ENCODE data around the gene EFTUD2. TPM values are rescaled to one million over a fixed set of nuclear protein-coding genes. Genes with fewer than 3 reads are reported as not detected.

The EFTUD2 gene
- polyA plus RNA-seq, 3 donors: 82.9 to 144 (median 104) TPM

DNA sequence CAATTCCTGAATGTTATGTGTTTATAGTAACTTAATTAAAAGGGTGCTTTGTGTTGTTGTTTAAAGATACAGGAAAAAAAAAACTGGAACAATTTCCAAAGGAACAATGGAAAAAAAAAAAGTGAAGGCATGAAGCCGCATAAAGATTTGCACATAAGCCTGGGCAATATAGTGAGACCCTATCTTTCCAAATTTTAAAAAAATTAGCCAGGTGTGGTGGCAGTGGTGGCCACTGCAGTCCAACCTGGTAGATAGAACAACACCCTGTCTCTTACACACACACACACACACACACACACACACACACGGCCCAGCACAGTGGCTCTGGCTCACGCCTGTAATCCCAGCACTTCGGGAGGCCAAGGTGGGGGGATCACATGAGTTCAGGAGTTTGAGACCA is 91.1 kb downstream of the EFTUD2 start:
- Mint-ChIP-seq H3K4me3 (no peak overlapping the region), H3K36me3 (no peaks in the 10 kb centered on the region), H3K27me3 (ENCODE audit: low read depth in 3 of 3) (peaks cover 11 to 23% (median 14%) of the 10 kb centered on the region in 3 donors), H3K27ac (no peak overlapping the region), H3K4me1 (no peaks in the 10 kb centered on the region), H3K9me3 (no peaks in the 10 kb centered on the region)
- Histone ChIP-seq H3K4me3 (replicated peaks in 1 of 3; ENCODE audit: low read depth in 2 of 3, low read length in 3 of 3) (no peak overlapping the region), H3K79me2 (ENCODE audit: insufficient read depth, low read length) (no peaks in the 10 kb centered on the region), H3K4me1 (ENCODE audit: control insufficient read depth in 1 of 2, insufficient read depth in 2 of 2, low read length in 2 of 2) (no peaks in the 10 kb centered on the region), H3K27ac (ENCODE audit: low read depth in 1 of 2, low read length in 2 of 2) (no peak overlapping the region), H3K9ac (ENCODE audit: insufficient read depth, low read length, poor library complexity, severe bottlenecking) (no peak overlapping the region), H3K36me3 (replicated peaks in 1 of 2; ENCODE audit: control insufficient read depth in 1 of 2, insufficient read depth in 2 of 2, low read length in 2 of 2) (no peaks in the 10 kb centered on the region), H3K9me3 (replicated peaks in 1 of 2; ENCODE audit: control insufficient read depth in 1 of 2, insufficient read depth in 1 of 2, low read length in 2 of 2) (no peaks in the 10 kb centered on the region), H4K20me1 (ENCODE audit: insufficient read depth, low read length) (no peaks in the 10 kb centered on the region), H3K27me3 (ENCODE audit: control insufficient read depth in 2 of 2, insufficient read depth in 2 of 2, low read length in 2 of 2) (peaks cover 0 to 2% of the 10 kb centered on the region in 2 donors), H3K4me2 (replicated peaks; ENCODE audit: extremely low read depth, low read length, poor library complexity, severe bottlenecking) (no peak overlapping the region), H2AFZ (ENCODE audit: insufficient read depth, low read depth, low read length, poor library complexity, severe bottlenecking) (no peak overlapping the region)
- no peak for DNase-seq
- intact Hi-C loops (cut with micrococcal nuclease): no loop called here
- no CpG with 5 or more reads among the region's 4 CpGs for WGBS (ENCODE audit: insufficient coverage)
- TF ChIP-seq, protein P1, sequence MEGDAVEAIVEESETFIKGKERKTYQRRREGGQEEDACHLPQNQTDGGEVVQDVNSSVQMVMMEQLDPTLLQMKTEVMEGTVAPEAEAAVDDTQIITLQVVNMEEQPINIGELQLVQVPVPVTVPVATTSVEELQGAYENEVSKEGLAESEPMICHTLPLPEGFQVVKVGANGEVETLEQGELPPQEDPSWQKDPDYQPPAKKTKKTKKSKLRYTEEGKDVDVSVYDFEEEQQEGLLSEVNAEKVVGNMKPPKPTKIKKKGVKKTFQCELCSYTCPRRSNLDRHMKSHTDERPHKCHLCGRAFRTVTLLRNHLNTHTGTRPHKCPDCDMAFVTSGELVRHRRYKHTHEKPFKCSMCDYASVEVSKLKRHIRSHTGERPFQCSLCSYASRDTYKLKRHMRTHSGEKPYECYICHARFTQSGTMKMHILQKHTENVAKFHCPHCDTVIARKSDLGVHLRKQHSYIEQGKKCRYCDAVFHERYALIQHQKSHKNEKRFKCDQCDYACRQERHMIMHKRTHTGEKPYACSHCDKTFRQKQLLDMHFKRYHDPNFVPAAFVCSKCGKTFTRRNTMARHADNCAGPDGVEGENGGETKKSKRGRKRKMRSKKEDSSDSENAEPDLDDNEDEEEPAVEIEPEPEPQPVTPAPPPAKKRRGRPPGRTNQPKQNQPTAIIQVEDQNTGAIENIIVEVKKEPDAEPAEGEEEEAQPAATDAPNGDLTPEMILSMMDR (IDR thresholded peaks at IDR 0.05): no peak

DNA sequence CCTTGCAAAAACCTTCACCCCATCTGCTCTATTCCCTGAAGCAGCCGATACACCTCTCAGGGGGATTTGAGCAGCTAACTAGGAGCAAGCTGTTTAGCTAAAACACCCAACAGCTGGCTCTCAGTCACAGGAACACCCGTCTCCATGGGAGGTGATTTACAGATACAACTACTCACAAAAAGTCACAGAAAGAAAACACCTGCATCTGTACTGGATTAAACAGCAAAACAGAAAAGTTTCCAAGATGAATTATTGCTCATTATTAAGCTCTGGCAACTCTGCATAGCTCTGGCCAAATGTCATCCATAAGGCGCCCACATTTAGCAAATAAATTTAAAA is 91.5 kb downstream of the EFTUD2 start:
- no peaks in the 10 kb centered on the region for H3K79me2 ChIP-seq (ENCODE audit: insufficient read depth, low read length)
- no peak overlapping the region for H2AFZ ChIP-seq (ENCODE audit: insufficient read depth, low read depth, low read length, poor library complexity, severe bottlenecking)
- H3K4me3 ChIP-seq (replicated peaks in 1 of 3; ENCODE audit: low read depth in 2 of 3, low read length in 3 of 3): no peak overlapping the region
- no peak overlapping the region for H3K9ac ChIP-seq (ENCODE audit: insufficient read depth, low read length, poor library complexity, severe bottlenecking)
- H3K4me1 ChIP-seq (ENCODE audit: control insufficient read depth in 1 of 2, insufficient read depth in 2 of 2, low read length in 2 of 2): no peaks in the 10 kb centered on the region
- Mint-ChIP-seq H3K27me3 (ENCODE audit: low read depth in 3 of 3) (peaks cover 12 to 22% (median 15%) of the 10 kb centered on the region in 3 donors), H3K9me3 (no peaks in the 10 kb centered on the region), H3K27ac (no peak overlapping the region), H3K4me3 (peak overlapping the region in 1 of 2 donors; percentile 18), H3K4me1 (no peaks in the 10 kb centered on the region), H3K36me3 (no peaks in the 10 kb centered on the region)
- no peaks in the 10 kb centered on the region for H3K36me3 ChIP-seq (replicated peaks in 1 of 2; ENCODE audit: control insufficient read depth in 1 of 2, insufficient read depth in 2 of 2, low read length in 2 of 2)
- TF ChIP-seq, protein P1 (IDR thresholded peaks at IDR 0.05): no peak
- DNase-seq: no peak
- H3K27me3 ChIP-seq (ENCODE audit: control insufficient read depth in 2 of 2, insufficient read depth in 2 of 2, low read length in 2 of 2): peaks cover 0 to 2% of the 10 kb centered on the region in 2 donors
- no peak overlapping the region for H3K4me2 ChIP-seq (replicated peaks; ENCODE audit: extremely low read depth, low read length, poor library complexity, severe bottlenecking)
- H3K9me3 ChIP-seq (replicated peaks in 1 of 2; ENCODE audit: control insufficient read depth in 1 of 2, insufficient read depth in 1 of 2, low read length in 2 of 2): no peaks in the 10 kb centered on the region
- no peak overlapping the region for H3K27ac ChIP-seq (ENCODE audit: low read depth in 1 of 2, low read length in 2 of 2)
- no peaks in the 10 kb centered on the region for H4K20me1 ChIP-seq (ENCODE audit: insufficient read depth, low read length)
- intact Hi-C loops (cut with micrococcal nuclease): no loop called here
- 100% methylated on average over 1 of the region's 3 CpGs for WGBS (ENCODE audit: insufficient coverage)

Measured in CD14-positive monocyte (primary cell).